SK-N-SH (cell line): ENCODE measurements around the gene YARS1.

ENCODE experiments used
- EP300 ChIP-seq, 2 experiments: IDR thresholded peaks; 2 replicates each; pipeline versions ENCODE4 v1.4.0 to v1.6.1; 2012; ENCODE audit warnings: borderline replicate concordance in 1 of 2, low read depth in 1 of 2, low read length in 1 of 2
- FOSL2 ChIP-seq: IDR thresholded peaks from 2 replicates; pipeline ENCODE4 v1.4.0; 2012; ENCODE audit warnings: low read depth, mild to moderate bottlenecking, moderate library complexity, borderline replicate concordance
- GABPA ChIP-seq: IDR thresholded peaks from 2 replicates; pipeline ENCODE4 v1.4.0; 2012; ENCODE audit warnings: low read depth, mild to moderate bottlenecking
- MEF2A ChIP-seq: IDR thresholded peaks from 2 replicates; pipeline ENCODE4 v1.4.0; 2012; ENCODE audit warnings: low read depth, borderline replicate concordance
- TF ChIP-seq, protein P1 (sequence below): fragments of 150-350 bp; IDR thresholded peaks from 2 replicates; pipeline ENCODE4 v1.6.1; 2016; ENCODE audit warnings: mild to moderate bottlenecking, low read depth, low read length
- TF ChIP-seq, protein P2 (sequence below): fragments of 200-600 bp; sonication (generic); IDR thresholded peaks from 2 replicates; pipeline ENCODE4 v1.6.1; 2017; ENCODE audit warnings: antibody characterized with exemption, mild to moderate bottlenecking, moderate library complexity

DNA sequence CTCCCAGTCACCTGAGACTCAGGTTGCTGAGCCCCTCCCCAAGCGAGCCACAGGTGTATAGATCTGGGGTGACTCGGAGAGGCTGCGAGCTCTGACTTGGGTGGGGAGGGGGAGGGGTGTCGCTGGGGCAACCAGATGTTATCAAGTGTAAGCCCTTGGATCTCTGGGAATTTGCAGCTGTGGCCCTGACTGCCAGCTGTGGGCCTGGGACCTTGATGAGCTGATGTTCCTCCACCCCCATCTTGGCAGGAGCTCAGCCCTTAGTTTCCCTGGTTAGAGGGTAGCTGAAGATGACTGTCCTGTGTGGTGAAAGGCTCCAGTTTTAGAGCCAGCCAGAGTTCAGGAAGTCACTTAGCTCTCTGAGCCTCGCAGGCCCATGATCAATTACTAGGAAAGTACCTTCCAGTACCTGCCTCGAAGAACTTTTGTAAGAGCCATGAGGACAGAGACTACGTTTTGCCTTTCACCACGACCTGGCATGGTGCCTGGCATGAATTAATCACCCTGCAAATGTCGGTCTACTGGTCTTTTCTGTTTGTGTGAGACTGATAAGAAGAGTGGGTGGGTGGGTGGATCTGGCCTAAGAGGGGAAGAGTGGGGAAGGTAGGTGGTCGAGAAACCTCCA, 55.8 kb downstream of the YARS1 start:
- TF ChIP-seq, protein P1, sequence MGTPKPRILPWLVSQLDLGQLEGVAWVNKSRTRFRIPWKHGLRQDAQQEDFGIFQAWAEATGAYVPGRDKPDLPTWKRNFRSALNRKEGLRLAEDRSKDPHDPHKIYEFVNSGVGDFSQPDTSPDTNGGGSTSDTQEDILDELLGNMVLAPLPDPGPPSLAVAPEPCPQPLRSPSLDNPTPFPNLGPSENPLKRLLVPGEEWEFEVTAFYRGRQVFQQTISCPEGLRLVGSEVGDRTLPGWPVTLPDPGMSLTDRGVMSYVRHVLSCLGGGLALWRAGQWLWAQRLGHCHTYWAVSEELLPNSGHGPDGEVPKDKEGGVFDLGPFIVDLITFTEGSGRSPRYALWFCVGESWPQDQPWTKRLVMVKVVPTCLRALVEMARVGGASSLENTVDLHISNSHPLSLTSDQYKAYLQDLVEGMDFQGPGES: no peak
- TF ChIP-seq, protein P2, sequence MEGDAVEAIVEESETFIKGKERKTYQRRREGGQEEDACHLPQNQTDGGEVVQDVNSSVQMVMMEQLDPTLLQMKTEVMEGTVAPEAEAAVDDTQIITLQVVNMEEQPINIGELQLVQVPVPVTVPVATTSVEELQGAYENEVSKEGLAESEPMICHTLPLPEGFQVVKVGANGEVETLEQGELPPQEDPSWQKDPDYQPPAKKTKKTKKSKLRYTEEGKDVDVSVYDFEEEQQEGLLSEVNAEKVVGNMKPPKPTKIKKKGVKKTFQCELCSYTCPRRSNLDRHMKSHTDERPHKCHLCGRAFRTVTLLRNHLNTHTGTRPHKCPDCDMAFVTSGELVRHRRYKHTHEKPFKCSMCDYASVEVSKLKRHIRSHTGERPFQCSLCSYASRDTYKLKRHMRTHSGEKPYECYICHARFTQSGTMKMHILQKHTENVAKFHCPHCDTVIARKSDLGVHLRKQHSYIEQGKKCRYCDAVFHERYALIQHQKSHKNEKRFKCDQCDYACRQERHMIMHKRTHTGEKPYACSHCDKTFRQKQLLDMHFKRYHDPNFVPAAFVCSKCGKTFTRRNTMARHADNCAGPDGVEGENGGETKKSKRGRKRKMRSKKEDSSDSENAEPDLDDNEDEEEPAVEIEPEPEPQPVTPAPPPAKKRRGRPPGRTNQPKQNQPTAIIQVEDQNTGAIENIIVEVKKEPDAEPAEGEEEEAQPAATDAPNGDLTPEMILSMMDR: no peak
- TF ChIP-seq EP300 (IDR thresholded peaks at IDR 0.05; ENCODE audit: borderline replicate concordance in 1 of 2, low read depth in 1 of 2, low read length in 1 of 2) (no peak), GABPA (no peak), FOSL2 (no peak), MEF2A (no peak)
